HEK293 (cell line): Measurements from ENCODE around the gene FAM32A.

Source experiments
- CTCF ChIA-PET: fragments of 350-600 bp; formaldehyde crosslinking; extraction: SDS; loops from one replicate; lab custom pipeline; 2021; ENCODE audit warnings: antibody characterized with exemption; lab: Yijun Ruan, JAX
- POLR2A ChIA-PET: fragments of 300-600 bp; formaldehyde crosslinking; extraction: SDS; loops from one replicate; lab custom pipeline; 2020; ENCODE audit warnings: antibody characterized with exemption, inconsistent platforms; lab: Yijun Ruan, JAX
- H3K27ac ChIP-seq: fragments of 200-500 bp; sonication (Bioruptor generic); 2 replicates; pipeline ENCODE4 v1.5.1; 2014; ENCODE audit warnings: low read depth, low read length, control low read depth, inconsistent platforms; ENCODE audit errors: extremely low read depth
- H3K36me3 ChIP-seq, 2 experiments: fragments of 200-500 bp in 1 of 2; sonication (Bioruptor generic) in 1 of 2; 1 replicate in 1 of 2; 2 replicates in 1 of 2; pipeline ENCODE4 v1.5.1; 2014 to 2017; ENCODE audit warnings: inconsistent platforms in 2 of 2, low read length in 2 of 2; ENCODE audit not compliant: control insufficient read depth in 2 of 2, insufficient read depth in 1 of 2
- H3K4me1 ChIP-seq: fragments of 200-500 bp; sonication (Bioruptor generic); 2 replicates; pipeline ENCODE4 v1.5.1; 2014; ENCODE audit warnings: mild to moderate bottlenecking, low read length, inconsistent platforms; ENCODE audit not compliant: control insufficient read depth, insufficient read depth
- H3K4me3 ChIP-seq: 2 replicates; pipeline ENCODE4 v1.5.1; 2011; ENCODE audit warnings: low read depth, mild to moderate bottlenecking, control low read depth, low read length, moderate library complexity
- H3K9me3 ChIP-seq: fragments of 200-500 bp; sonication (Bioruptor generic); 2 replicates; pipeline ENCODE4 v1.5.1; 2014; ENCODE audit warnings: low read depth, low read length, inconsistent platforms; ENCODE audit not compliant: control insufficient read depth, insufficient read depth
- YY1 ChIP-seq: fragments of 450-650 bp; formaldehyde crosslinking; IDR thresholded peaks from 2 replicates; pipeline ENCODE4 v1.5.1; 2018; ENCODE audit warnings: missing biosample characterization, missing genetic modification characterization
- ZFHX2 ChIP-seq: fragments of 450-650 bp; formaldehyde crosslinking; conservative IDR thresholded peaks from 2 replicates; pipeline ENCODE4 v1.5.1; 2016; ENCODE audit warnings: missing biosample characterization, missing genetic modification characterization
- ZNF114 ChIP-seq: fragments of 450-650 bp; formaldehyde crosslinking; IDR thresholded peaks from 2 replicates; pipeline ENCODE4 v1.5.0; 2017; ENCODE audit warnings: missing biosample characterization, missing genetic modification characterization
- ZNF121 ChIP-seq: fragments of 450-650 bp; formaldehyde crosslinking; IDR thresholded peaks from 2 replicates; pipeline ENCODE4 v1.5.1; 2016; ENCODE audit warnings: missing biosample characterization, missing genetic modification characterization
- ZNF133 ChIP-seq: fragments of 450-650 bp; formaldehyde crosslinking; IDR thresholded peaks from 2 replicates; pipeline ENCODE4 v1.5.1; 2016; ENCODE audit warnings: missing biosample characterization, missing genetic modification characterization
- ZNF16 ChIP-seq: fragments of 450-650 bp; formaldehyde crosslinking; IDR thresholded peaks from 2 replicates; pipeline ENCODE4 v1.5.1; 2016; ENCODE audit warnings: low read depth, missing biosample characterization, missing genetic modification characterization
- ZNF174 ChIP-seq: fragments of 450-650 bp; formaldehyde crosslinking; IDR thresholded peaks from 2 replicates; pipeline ENCODE4 v1.5.0; 2017; ENCODE audit warnings: missing biosample characterization, mild to moderate bottlenecking, missing genetic modification characterization
- ZNF266 ChIP-seq: fragments of 450-650 bp; formaldehyde crosslinking; IDR thresholded peaks from 2 replicates; pipeline ENCODE4 v1.5.1; 2016; ENCODE audit warnings: missing biosample characterization, missing genetic modification characterization, low read depth
- ZNF292 ChIP-seq: fragments of 450-650 bp; formaldehyde crosslinking; IDR thresholded peaks from 2 replicates; pipeline ENCODE4 v1.5.1; 2016; ENCODE audit warnings: low read depth, missing biosample characterization, missing genetic modification characterization, borderline replicate concordance
- ZNF335 ChIP-seq: fragments of 450-650 bp; formaldehyde crosslinking; conservative IDR thresholded peaks from 2 replicates; pipeline ENCODE4 v1.5.1; 2016; ENCODE audit warnings: missing biosample characterization, missing genetic modification characterization
- ZNF560 ChIP-seq: fragments of 450-650 bp; formaldehyde crosslinking; IDR thresholded peaks from 2 replicates; pipeline ENCODE4 v1.5.1; 2017; ENCODE audit warnings: missing biosample characterization, missing genetic modification characterization, borderline replicate concordance
- ZNF610 ChIP-seq: fragments of 450-650 bp; formaldehyde crosslinking; IDR thresholded peaks from 2 replicates; pipeline ENCODE4 v1.5.1; 2016; ENCODE audit warnings: missing biosample characterization, missing genetic modification characterization, borderline replicate concordance
- ZNF624 ChIP-seq: fragments of 450-650 bp; formaldehyde crosslinking; IDR thresholded peaks from 2 replicates; pipeline ENCODE4 v1.5.1; 2017; ENCODE audit warnings: missing biosample characterization, missing genetic modification characterization
- ZNF664 ChIP-seq: fragments of 450-650 bp; formaldehyde crosslinking; IDR thresholded peaks from 2 replicates; pipeline ENCODE4 v1.5.1; 2016; ENCODE audit warnings: missing biosample characterization, missing genetic modification characterization
- ZNF768 ChIP-seq: fragments of 450-650 bp; formaldehyde crosslinking; IDR thresholded peaks from 2 replicates; pipeline ENCODE4 v1.5.1; 2018; ENCODE audit warnings: missing biosample characterization, mild to moderate bottlenecking, missing genetic modification characterization
- ZNF830 ChIP-seq: fragments of 450-650 bp; IDR thresholded peaks from 2 replicates; pipeline ENCODE4 v1.5.0; 2018; ENCODE audit warnings: missing biosample characterization, missing genetic modification characterization, low read depth, mild to moderate bottlenecking, moderate library complexity
- TF ChIP-seq, protein P1 (sequence below): fragments of 450-650 bp; formaldehyde crosslinking; IDR thresholded peaks from 2 replicates; pipeline ENCODE4 v1.5.1; 2016; ENCODE audit warnings: missing biosample characterization, missing genetic modification characterization
- TF ChIP-seq, protein P2 (sequence below): fragments of 450-650 bp; formaldehyde crosslinking; IDR thresholded peaks from 2 replicates; pipeline ENCODE4 v1.5.1; 2016; ENCODE audit warnings: missing biosample characterization, missing genetic modification characterization
- TF ChIP-seq, protein P3 (sequence below): fragments of 450-650 bp; formaldehyde crosslinking; IDR thresholded peaks from 2 replicates; pipeline ENCODE4 v1.5.1; 2017; ENCODE audit warnings: missing biosample characterization, missing genetic modification characterization
- TF ChIP-seq, protein P4 (sequence below): fragments of 450-650 bp; formaldehyde crosslinking; IDR thresholded peaks from 2 replicates; pipeline ENCODE4 v1.5.1; 2016; ENCODE audit warnings: missing biosample characterization, missing genetic modification characterization

The FAM32A gene

DNA sequence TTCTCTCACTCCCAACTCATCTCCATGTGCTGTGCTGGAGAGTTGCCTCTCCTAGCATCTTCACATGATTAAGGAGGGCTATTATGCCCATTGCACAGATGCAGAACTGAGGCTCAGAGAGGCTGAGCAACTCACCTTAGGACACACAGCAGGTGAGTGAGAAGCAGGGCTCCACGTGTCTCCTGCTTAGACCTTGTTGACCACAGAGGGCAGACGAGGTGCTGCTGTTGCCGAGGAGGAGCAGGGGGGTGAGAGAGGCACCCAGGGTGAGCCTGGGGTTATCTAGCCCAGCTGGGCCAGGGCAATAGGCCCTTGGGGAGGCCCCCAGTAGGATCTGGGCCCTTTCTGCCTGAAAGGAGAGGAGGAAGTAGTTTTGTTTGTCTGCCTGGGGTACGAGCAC, 44.2 kb upstream of the FAM32A start:
- Histone ChIP-seq H3K27ac (no peak overlapping the region), H3K4me3 (no peak overlapping the region), H3K9me3 (no peaks in the 10 kb centered on the region), H3K4me1 (no peaks in the 10 kb centered on the region), H3K36me3 (no peaks in the 10 kb centered on the region)
- POLR2A ChIA-PET: no interaction called here
- TF ChIP-seq ZNF560 (tag by site-specific recombination) (no peak), ZNF610 (no peak), ZNF133 (tag by site-specific recombination) (no peak), YY1 (no peak), ZNF768 (tag by site-specific recombination) (peak; percentile 93; the same call in 1 of the 2 replicates)
- TF ChIP-seq, protein P1, sequence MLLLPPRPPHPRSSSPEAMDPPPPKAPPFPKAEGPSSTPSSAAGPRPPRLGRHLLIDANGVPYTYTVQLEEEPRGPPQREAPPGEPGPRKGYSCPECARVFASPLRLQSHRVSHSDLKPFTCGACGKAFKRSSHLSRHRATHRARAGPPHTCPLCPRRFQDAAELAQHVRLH (tag by site-specific recombination): no peak
- CTCF ChIA-PET: no interaction called here

DNA sequence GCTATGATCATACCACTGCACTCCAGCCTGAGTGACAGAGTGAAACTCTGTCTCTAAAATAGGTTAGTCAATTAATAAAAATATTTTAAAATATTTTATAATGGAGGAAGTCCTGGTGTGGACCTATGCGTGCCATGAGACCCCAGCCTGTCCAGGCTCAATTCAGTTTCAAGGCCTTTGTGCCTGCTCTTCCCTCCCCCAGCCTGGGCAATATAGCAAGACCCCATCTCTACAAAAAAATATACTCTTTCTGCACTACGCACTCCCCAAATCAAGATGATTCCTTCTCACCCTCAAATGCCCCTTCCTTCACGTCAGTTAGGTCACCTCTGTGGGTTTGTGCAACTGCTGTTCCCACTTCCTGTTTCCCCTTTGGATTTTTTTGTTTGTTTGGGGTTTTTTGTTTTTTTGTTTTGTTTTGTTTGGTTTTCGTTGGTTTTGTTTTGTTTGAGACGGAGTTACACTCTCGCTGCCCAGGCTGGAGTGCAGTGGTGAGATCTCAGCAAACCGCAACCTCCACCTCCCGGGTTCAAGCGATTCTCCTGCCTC, 43.1 kb upstream of the FAM32A start:
- H3K4me1 ChIP-seq: no peaks in the 10 kb centered on the region
- H3K9me3 ChIP-seq: no peaks in the 10 kb centered on the region
- no peak for TF ChIP-seq ZNF624 (tag by site-specific recombination)
- TF ChIP-seq ZNF335: no peak
- no peak for TF ChIP-seq ZNF114 (tag by site-specific recombination)
- TF ChIP-seq ZNF664 (tag by site-specific recombination): no peak
- peak; percentile 42; the same call in 1 of the 2 replicates for TF ChIP-seq ZNF121
- TF ChIP-seq ZFHX2 (tag by site-specific recombination): no peak
- TF ChIP-seq ZNF266 (tag by site-specific recombination): no peak
- CTCF ChIA-PET: no interaction called here
- no peak overlapping the region for H3K4me3 ChIP-seq
- POLR2A ChIA-PET: no interaction called here
- no peaks in the 10 kb centered on the region for H3K36me3 ChIP-seq
- H3K27ac ChIP-seq: no peak overlapping the region

DNA sequence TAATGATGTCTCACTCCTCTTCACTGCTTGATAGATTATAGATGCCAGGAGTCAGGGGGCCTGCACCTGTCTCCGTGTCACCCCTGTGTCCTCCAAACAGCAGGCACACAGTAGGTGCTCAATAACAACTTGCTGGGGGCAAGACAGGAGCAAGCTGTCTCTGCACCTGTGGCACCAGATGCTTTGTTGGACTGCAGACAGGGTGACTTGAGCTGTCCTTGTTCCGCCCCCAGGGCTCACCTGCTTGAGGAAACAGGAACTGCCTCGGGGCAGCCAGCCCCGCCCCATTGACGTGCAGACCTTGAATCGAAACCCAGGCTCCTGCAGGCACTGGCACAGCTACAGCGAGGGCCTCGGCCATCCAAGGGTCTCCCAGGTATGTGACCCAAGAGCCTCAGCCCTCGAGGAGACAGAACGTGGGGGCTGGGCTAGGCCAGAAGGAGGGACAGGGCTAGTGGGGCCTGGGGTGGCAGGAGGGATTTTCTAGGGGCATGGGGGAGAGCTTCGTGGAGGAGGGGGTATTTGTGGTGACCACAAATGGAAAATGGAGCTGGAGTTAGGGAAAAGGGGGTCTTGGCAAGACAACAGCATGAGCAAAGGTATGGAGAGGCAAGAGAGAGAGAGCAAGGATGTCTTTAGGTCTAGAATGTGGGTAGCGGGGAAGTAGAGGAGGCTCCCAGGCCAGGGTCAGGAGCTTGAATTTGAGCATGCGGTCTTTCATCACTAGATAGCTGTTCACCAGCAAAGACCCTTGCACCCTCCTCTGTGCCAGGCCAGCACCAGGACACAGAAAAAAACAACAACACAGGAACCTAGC, 41.6 kb upstream of the FAM32A start, which contains the start of gene HSH2D:
HSH2D (plus strand) TSS at position 287 of the 817 bp plus-strand sequence. CDS start 5,066 bp downstream, outside the sequence.
- no peaks in the 10 kb centered on the region for H3K4me1 ChIP-seq
- no peak within 1 kb of the TSS for H3K27ac ChIP-seq
- no peaks in the 10 kb centered on the region for H3K36me3 ChIP-seq
- H3K9me3 ChIP-seq: no peaks in the 10 kb centered on the region
- POLR2A ChIA-PET: no interaction called here
- no peak within 1 kb of the TSS for H3K4me3 ChIP-seq
- CTCF ChIA-PET: interaction anchor here (1.0 kb wide), 1 partner anchor 103 kb away, joined by 5 read pairs; no protein-coding TSS in a partner anchor
- TF ChIP-seq ZNF664 (tag by site-specific recombination): no peak
- TF ChIP-seq ZNF292: no peak
- TF ChIP-seq ZNF16: no peak
- TF ChIP-seq, protein P2, sequence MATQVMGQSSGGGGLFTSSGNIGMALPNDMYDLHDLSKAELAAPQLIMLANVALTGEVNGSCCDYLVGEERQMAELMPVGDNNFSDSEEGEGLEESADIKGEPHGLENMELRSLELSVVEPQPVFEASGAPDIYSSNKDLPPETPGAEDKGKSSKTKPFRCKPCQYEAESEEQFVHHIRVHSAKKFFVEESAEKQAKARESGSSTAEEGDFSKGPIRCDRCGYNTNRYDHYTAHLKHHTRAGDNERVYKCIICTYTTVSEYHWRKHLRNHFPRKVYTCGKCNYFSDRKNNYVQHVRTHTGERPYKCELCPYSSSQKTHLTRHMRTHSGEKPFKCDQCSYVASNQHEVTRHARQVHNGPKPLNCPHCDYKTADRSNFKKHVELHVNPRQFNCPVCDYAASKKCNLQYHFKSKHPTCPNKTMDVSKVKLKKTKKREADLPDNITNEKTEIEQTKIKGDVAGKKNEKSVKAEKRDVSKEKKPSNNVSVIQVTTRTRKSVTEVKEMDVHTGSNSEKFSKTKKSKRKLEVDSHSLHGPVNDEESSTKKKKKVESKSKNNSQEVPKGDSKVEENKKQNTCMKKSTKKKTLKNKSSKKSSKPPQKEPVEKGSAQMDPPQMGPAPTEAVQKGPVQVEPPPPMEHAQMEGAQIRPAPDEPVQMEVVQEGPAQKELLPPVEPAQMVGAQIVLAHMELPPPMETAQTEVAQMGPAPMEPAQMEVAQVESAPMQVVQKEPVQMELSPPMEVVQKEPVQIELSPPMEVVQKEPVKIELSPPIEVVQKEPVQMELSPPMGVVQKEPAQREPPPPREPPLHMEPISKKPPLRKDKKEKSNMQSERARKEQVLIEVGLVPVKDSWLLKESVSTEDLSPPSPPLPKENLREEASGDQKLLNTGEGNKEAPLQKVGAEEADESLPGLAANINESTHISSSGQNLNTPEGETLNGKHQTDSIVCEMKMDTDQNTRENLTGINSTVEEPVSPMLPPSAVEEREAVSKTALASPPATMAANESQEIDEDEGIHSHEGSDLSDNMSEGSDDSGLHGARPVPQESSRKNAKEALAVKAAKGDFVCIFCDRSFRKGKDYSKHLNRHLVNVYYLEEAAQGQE (tag by site-specific recombination): no peak
- TF ChIP-seq, protein P3, sequence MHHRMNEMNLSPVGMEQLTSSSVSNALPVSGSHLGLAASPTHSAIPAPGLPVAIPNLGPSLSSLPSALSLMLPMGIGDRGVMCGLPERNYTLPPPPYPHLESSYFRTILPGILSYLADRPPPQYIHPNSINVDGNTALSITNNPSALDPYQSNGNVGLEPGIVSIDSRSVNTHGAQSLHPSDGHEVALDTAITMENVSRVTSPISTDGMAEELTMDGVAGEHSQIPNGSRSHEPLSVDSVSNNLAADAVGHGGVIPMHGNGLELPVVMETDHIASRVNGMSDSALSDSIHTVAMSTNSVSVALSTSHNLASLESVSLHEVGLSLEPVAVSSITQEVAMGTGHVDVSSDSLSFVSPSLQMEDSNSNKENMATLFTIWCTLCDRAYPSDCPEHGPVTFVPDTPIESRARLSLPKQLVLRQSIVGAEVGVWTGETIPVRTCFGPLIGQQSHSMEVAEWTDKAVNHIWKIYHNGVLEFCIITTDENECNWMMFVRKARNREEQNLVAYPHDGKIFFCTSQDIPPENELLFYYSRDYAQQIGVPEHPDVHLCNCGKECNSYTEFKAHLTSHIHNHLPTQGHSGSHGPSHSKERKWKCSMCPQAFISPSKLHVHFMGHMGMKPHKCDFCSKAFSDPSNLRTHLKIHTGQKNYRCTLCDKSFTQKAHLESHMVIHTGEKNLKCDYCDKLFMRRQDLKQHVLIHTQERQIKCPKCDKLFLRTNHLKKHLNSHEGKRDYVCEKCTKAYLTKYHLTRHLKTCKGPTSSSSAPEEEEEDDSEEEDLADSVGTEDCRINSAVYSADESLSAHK (tag by site-specific recombination): no peak
- no peak for TF ChIP-seq ZNF830 (tag by site-specific recombination)
- TF ChIP-seq ZNF174 (tag by site-specific recombination): no peak
- TF ChIP-seq, protein P4, sequence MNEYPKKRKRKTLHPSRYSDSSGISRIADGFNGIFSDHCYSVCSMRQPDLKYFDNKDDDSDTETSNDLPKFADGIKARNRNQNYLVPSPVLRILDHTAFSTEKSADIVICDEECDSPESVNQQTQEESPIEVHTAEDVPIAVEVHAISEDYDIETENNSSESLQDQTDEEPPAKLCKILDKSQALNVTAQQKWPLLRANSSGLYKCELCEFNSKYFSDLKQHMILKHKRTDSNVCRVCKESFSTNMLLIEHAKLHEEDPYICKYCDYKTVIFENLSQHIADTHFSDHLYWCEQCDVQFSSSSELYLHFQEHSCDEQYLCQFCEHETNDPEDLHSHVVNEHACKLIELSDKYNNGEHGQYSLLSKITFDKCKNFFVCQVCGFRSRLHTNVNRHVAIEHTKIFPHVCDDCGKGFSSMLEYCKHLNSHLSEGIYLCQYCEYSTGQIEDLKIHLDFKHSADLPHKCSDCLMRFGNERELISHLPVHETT (tag by site-specific recombination): no peak
